SK-N-MC (cell line): ENCODE data around the gene AFAP1L2.

ENCODE experiments used
- EZH2 ChIP-seq: fragments of 200-600 bp; sonication (generic); IDR thresholded peaks from one replicate; pipeline ENCODE4 v1.6.1; 2017; ENCODE audit warnings: antibody characterized with exemption
- FOXP2 ChIP-seq: optimal IDR thresholded peaks from 2 replicates; pipeline ENCODE3; 2011; ENCODE audit warnings: mild to moderate bottlenecking, moderate library complexity; ENCODE audit not compliant: insufficient read depth; ENCODE audit errors: extremely low read length, control extremely low read depth
- POLR2AphosphoS5 ChIP-seq: IDR thresholded peaks from 2 replicates; pipeline ENCODE4 v1.6.1; 2012; ENCODE audit warnings: mild to moderate bottlenecking, low read depth, low read length, borderline replicate concordance

DNA sequence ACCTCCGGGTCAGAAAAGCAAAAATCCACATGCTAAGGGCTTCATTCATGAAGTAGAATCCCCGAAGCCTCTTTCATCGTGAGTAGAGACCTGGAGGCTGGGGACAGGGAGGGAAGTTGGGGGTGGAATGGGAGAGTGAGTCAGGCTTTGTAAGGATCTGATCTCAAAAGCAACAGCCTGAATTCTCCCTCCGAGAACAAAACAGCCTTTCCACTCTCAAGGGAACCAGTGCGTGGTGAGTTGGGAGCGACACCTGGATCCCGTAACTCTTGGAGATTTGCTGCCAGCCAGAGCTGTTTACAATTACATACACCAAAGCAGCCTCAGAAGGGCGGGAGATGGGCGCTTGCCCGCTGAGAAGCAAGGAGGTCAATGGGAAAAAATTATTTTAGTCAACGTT, 10.8 kb downstream of the AFAP1L2 start:
- no peak for TF ChIP-seq POLR2AphosphoS5
- TF ChIP-seq EZH2, result no peak
- no peak for TF ChIP-seq FOXP2
